A673 (cell line): ENCODE measurements around the gene AGPAT2. TPM values are rescaled to one million over a fixed set of nuclear protein-coding genes. Genes with fewer than 3 reads are reported as not detected.

Source experiments
- BruUV-seq: library from RNA; stranded (reverse); fragments of 400-500 nt; replicated peaks from 2 replicates; lab custom pipeline; 2021; lab: Mats Ljungman, UMichigan
- CTCF ChIA-PET: fragments of 300-600 bp; sonication (Branson Sonifier 250); formaldehyde crosslinking; loops from one replicate; lab custom pipeline; 2022; ENCODE audit warnings: antibody characterized with exemption; lab: Charles Lee
- POLR2A ChIA-PET: fragments of 300-600 bp; sonication (Branson Sonifier 250); formaldehyde crosslinking; loops from one replicate; lab custom pipeline; 2022; ENCODE audit warnings: antibody characterized with exemption; ENCODE audit not compliant: low non-redundant PET; lab: Charles Lee
- DNase-seq: peaks from one replicate; pipeline ENCODE4 v3.0.0-alpha.2; 2015; ENCODE audit warnings: low spot score
- H3K27ac ChIP-seq: fragments of 200-600 bp; sonication (generic); 2 replicates; pipeline ENCODE4 v1.5.1; 2016; ENCODE audit warnings: mixed run types, low read depth, mild to moderate bottlenecking, mixed read lengths, antibody characterized with exemption, low read length; ENCODE audit not compliant: poor library complexity, severe bottlenecking
- H3K27me3 ChIP-seq: fragments of 200-600 bp; sonication (generic); replicated peaks from 2 replicates; pipeline ENCODE4 v1.6.1; 2017; ENCODE audit warnings: mixed run types, low read depth, mild to moderate bottlenecking, mixed read lengths, antibody characterized with exemption, low read length; ENCODE audit not compliant: insufficient read depth, poor library complexity
- H3K36me3 ChIP-seq: fragments of 200-600 bp; sonication (generic); 2 replicates; pipeline ENCODE4 v1.6.1; 2016; ENCODE audit warnings: mixed run types, mild to moderate bottlenecking, mixed read lengths, antibody characterized with exemption, low read length; ENCODE audit not compliant: insufficient read depth, poor library complexity, severe bottlenecking
- H3K4me1 ChIP-seq: fragments of 200-600 bp; sonication (generic); 2 replicates; pipeline ENCODE4 v1.6.1; 2017; ENCODE audit warnings: mixed run types, mild to moderate bottlenecking, mixed read lengths, antibody characterized with exemption, low read length; ENCODE audit not compliant: insufficient read depth, poor library complexity, severe bottlenecking
- H3K4me3 ChIP-seq: fragments of 200-600 bp; sonication (generic); 2 replicates; pipeline ENCODE4 v1.5.1; 2016; ENCODE audit warnings: low read depth, mixed run types, mild to moderate bottlenecking, mixed read lengths, low read length; ENCODE audit not compliant: poor library complexity, severe bottlenecking
- H3K9me3 ChIP-seq: fragments of 200-600 bp; sonication (generic); 2 replicates; pipeline ENCODE4 v1.6.1; 2016; ENCODE audit warnings: mixed run types, low read depth, mild to moderate bottlenecking, mixed read lengths, antibody characterized with exemption, low read length; ENCODE audit not compliant: poor library complexity, severe bottlenecking
- EZH2 ChIP-seq: fragments of 200-600 bp; sonication (generic); IDR thresholded peaks from 2 replicates; pipeline ENCODE4 v1.6.1; 2017; ENCODE audit warnings: borderline replicate concordance, low read depth, mild to moderate bottlenecking, mixed read lengths, antibody characterized with exemption, low read length; ENCODE audit not compliant: poor library complexity, severe bottlenecking
- intact Hi-C: fragments of 100-400 bp; cut with micrococcal nuclease; formaldehyde crosslinking; loops from one replicate; pipeline ENCODE4 v1.10.0; 2022; ENCODE audit not compliant: unreplicated experiment
- total RNA-seq: library from RNA; stranded (reverse); gene quantifications from 2 replicates; pipeline ENCODE4 v1.2.3, GENCODE V29; 2021
- TF ChIP-seq, protein P1 (sequence below): fragments of 300-800, 200-600 bp; sonication (generic); conservative IDR thresholded peaks from 2 replicates; pipeline ENCODE4 v1.5.1; 2017; ENCODE audit warnings: low read depth, mild to moderate bottlenecking, antibody characterized with exemption, low read length, moderate library complexity, mixed read lengths

Gene AGPAT2
- total RNA-seq, 1 experiment from 2014 or later = 57.7 TPM

DNA sequence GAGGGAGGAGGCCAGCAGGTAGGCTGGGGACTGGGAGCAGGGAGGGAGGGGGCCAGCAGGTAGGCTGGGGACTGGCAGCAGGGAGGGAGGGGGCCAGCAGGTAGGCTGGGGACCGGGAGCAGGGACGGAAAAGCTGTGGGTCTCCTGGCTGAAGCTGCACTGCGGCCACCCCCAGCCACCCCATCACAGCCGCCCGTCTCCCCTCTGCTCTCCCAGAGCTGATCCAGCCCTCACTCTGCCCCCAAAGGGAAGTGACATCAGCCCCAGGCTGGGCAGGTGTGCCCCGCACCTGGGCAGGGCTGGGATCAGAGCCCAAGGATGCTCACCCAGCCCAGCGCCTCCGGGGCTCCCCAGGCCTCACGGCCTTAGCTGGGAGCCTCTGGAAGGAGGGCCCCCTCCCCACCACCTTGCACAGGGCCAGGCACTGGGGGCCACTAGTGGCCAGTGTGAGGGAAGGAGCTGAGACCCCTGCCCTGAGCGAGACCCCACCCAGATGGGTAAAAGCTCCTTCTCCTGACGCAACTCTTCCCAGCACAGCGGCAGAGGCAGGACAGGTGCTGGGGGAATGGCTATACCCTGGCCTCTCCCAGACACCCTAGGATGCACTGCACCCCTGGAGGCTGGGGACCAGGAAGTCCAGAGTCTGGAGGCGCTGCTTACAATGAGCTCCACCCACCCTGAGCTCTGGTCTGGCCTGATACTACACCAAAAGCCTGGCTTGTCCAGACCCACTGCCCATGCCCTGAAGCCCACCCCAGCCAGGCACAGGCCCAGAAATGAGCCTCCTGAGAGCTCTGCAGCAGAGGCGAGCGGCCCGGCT is 11.6 kb downstream of the AGPAT2 start:
- TF ChIP-seq, protein P1, sequence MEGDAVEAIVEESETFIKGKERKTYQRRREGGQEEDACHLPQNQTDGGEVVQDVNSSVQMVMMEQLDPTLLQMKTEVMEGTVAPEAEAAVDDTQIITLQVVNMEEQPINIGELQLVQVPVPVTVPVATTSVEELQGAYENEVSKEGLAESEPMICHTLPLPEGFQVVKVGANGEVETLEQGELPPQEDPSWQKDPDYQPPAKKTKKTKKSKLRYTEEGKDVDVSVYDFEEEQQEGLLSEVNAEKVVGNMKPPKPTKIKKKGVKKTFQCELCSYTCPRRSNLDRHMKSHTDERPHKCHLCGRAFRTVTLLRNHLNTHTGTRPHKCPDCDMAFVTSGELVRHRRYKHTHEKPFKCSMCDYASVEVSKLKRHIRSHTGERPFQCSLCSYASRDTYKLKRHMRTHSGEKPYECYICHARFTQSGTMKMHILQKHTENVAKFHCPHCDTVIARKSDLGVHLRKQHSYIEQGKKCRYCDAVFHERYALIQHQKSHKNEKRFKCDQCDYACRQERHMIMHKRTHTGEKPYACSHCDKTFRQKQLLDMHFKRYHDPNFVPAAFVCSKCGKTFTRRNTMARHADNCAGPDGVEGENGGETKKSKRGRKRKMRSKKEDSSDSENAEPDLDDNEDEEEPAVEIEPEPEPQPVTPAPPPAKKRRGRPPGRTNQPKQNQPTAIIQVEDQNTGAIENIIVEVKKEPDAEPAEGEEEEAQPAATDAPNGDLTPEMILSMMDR = no peak
- TF ChIP-seq EZH2 = no peak
- intact Hi-C loops = no loop called here
- no peak overlapping the region for H3K4me3 ChIP-seq
- H3K36me3 ChIP-seq = peaks cover 9% of the 10 kb centered on the region
- H3K4me1 ChIP-seq = peaks cover 16% of the 10 kb centered on the region
- no TSS peak for BruUV-seq
- no peak for DNase-seq
- H3K9me3 ChIP-seq = no peaks in the 10 kb centered on the region
- no peaks in the 10 kb centered on the region for H3K27me3 ChIP-seq
- no peak overlapping the region for H3K27ac ChIP-seq
- ChIA-PET CTCF (no interaction called here), POLR2A (no interaction called here)

DNA sequence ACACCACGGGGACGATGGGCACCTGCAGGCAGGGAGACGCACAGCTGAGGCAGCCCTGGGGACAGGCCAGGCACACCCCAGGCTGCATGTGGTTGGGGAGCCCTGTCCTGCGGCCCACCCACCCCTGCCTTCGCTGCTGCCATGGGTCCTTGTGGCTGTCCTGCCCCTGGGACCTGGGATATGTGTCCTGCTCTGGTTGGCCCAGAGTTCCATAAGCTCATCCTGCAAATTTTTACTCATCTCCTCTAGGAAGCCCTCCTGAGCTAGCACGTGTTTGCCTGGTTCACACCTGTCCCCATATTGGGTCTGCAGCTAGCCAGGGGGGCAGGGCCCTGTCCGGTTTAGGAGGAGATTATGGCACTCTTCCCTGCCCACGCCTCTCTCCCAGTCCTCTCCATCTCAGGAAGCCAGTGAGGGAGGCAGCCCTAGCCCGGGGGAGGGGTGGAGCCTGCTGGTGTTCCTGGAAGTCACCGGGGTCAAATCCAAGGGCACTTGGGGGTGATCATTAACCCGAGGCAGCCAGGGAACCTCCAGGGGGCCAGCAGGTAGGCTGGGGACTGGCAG is 12.4 kb downstream of the AGPAT2 start:
- DNase-seq = no peak
- BruUV-seq = no TSS peak
- Histone ChIP-seq H3K27me3 (no peaks in the 10 kb centered on the region), H3K9me3 (no peaks in the 10 kb centered on the region), H3K4me1 (peaks cover 14% of the 10 kb centered on the region), H3K27ac (no peak overlapping the region), H3K4me3 (no peak overlapping the region), H3K36me3 (peaks cover 12% of the 10 kb centered on the region)
- ChIA-PET CTCF (no interaction called here), POLR2A (no interaction called here)
- TF ChIP-seq EZH2 = no peak
- TF ChIP-seq, protein P1 = no peak
- intact Hi-C loops = no loop called here

DNA sequence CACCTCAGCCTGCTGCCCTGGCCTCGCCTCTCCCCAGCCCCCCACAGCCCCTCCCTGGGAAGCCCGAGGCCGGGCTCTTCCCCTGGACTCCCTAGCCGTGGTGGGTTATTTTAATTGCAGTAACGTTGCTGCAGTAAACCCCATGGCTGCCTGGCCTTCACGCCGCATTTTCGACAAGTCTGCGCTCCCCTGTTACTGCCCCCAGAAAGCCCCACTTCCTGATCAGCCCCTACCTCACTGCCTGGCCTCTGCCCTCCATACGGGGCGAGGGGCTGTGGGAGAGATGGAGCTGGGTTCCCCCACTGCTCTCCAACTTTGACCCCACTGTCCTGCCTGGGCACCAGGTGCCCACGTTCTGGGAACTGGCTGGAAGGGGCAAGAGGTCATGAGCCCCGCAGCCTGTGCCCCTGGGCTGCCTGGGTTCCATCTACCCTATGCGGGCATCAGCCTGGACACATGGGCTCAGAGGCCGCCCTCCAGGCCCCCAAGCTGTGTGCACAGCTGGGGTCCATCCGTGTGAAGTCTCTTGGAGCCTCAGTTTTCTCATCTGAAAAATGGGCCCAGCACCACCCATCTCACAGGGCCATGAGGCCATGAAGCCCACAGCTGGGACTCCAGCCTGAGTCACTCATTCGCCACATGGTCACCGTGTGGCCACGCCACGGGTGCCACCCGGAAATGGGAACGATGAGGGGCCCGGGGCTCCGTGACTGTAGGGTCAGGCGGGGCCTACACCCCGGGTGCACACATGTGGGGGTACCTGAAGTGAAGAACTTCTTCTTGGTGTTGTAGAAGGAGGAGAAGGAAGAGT is 13.1 kb downstream of the AGPAT2 start:
- Histone ChIP-seq H3K4me1 (peaks cover 9% of the 10 kb centered on the region), H3K27ac (no peak overlapping the region), H3K4me3 (no peak overlapping the region), H3K9me3 (no peaks in the 10 kb centered on the region), H3K27me3 (no peaks in the 10 kb centered on the region), H3K36me3 (peaks cover 12% of the 10 kb centered on the region)
- ChIA-PET POLR2A (no interaction called here), CTCF (no interaction called here)
- TF ChIP-seq, protein P1 = no peak
- no peak for TF ChIP-seq EZH2
- intact Hi-C loops = no loop called here
- no peak for DNase-seq
- BruUV-seq = no TSS peak
